GM21390 (cell line): ENCODE measurements around the gene CACNA2D3.
"Not testable (repeated sequence)": the region's sequence is repeated elsewhere in the genome, so short reads cannot be mapped to it uniquely, and the experiment has no call there.

ENCODE experiments used
- ATAC-seq: cut with Tn5 transposase; IDR thresholded peaks from one replicate; pipeline ENCODE4 v1.9.1; 2021; ENCODE audit not compliant: unreplicated experiment

Gene CACNA2D3

GRCh38 chr3:55091381-55092225, 969.3 kb downstream of the CACNA2D3 start:
- no peak for ATAC-seq

DNA sequence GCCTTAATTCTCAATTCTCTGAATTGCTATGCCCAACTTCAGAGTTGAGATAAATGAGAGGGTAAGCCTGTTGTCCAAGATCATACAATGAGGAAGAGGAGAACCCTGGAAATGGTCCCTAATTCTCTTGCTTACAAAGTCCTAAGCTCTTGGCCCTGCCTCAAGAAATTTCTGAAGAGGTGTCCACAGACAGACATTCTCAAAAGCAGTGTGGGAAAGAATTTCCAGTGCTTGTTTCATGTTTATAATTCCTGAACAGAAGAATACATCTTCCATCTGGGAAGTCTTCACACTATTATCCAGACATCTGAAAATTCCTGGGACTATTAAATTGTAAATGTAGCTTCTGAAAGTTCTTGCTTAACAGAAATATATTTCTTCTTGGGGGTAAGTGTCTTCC, 972.3 kb downstream of the CACNA2D3 start:
- ATAC-seq = no peak

- ATAC-seq = no peak
These were observed 975.1 kb downstream of the CACNA2D3 start for GRCh38 chr3:55097441-55097840.

DNA sequence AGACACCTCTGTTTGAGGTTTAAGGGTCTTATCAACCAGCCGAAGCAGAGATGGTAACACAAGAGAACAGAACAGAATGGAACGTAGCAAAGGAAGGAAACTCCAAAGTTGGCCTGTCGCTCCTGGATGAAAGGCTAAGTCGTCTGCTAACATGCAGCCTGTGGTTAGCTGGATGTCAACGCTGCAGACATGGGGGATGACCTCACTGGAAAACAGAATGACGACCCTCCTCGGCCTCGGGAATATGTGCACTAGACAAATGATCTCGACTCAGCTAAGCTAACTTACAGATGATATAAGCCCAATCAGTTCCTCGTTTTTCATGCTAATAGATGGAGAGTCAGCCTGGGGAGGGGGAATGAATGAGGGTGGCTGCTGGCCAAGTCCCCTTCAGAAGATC, 983.3 kb downstream of the CACNA2D3 start:
- ATAC-seq = no peak

- ATAC-seq = no peak
These were observed 984.8 kb downstream of the CACNA2D3 start for GRCh38 chr3:55107187-55107586.

GRCh38 chr3:55111906-55112305, 989.6 kb downstream of the CACNA2D3 start:
- not testable (repeated sequence) for ATAC-seq

GRCh38 chr3:55118451-55118850, 996.1 kb downstream of the CACNA2D3 start:
- ATAC-seq = no peak

GRCh38 chr3:55119268-55119667, 996.9 kb downstream of the CACNA2D3 start:
- no peak for ATAC-seq

GRCh38 chr3:55122312-55122711, 1000.0 kb downstream of the CACNA2D3 start:
- no peak for ATAC-seq
